ENCODE data around the gene KCNIP3. TPM values are rescaled to one million over a fixed set of nuclear protein-coding genes. Genes with fewer than 3 reads are reported as not detected.

The KCNIP3 gene
- total RNA-seq, 3 donors from 2014 or later, result not detected

- Mint-ChIP-seq H3K27me3 (ENCODE audit: low read depth) (peaks cover 7% of the 10 kb centered on the region), H3K36me3 (ENCODE audit: insufficient read depth) (no peaks in the 10 kb centered on the region), H3K4me1 (ENCODE audit: low read depth) (no peaks in the 10 kb centered on the region), H3K9me3 (no peaks in the 10 kb centered on the region), H3K4me3 (no peak overlapping the region)
- ATAC-seq, result no peak
- DNase-seq, result no peak
Measured at GRCh38 chr2:95297639-95298395, 670 bp downstream of the KCNIP3 start.

DNA sequence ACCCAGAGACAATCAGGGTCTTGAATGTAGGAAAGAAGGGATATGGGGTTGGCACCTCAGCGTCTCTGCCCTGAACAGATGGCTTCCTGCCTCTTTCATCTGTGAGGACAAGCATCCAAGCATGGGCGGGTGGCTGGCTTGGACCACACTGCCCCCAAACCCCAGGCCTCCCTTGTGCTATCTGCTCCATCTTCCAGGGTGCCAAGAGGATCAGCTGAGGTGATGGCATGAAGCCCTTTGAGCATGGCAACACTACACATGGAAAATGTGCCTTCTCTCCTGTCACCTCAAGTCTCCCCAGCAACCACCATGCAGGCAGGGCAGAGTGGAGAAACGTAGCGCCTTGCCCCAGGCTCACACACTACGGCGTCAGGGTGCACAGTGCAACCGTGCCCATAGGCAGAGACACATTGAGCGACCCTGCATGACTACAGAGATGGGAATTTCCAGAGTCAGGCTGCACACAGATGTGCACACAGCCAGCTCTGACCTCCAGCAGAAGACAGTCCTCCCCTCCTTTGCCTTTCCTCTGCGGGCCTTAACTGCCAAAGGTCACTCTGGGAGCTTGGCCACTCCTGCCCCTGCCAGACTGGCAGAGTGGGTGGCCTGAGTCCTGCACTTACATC, 1.5 kb downstream of the KCNIP3 start:
- Mint-ChIP-seq H3K4me3 (no peak overlapping the region), H3K9me3 (no peaks in the 10 kb centered on the region)
- ATAC-seq, result no peak

DNA sequence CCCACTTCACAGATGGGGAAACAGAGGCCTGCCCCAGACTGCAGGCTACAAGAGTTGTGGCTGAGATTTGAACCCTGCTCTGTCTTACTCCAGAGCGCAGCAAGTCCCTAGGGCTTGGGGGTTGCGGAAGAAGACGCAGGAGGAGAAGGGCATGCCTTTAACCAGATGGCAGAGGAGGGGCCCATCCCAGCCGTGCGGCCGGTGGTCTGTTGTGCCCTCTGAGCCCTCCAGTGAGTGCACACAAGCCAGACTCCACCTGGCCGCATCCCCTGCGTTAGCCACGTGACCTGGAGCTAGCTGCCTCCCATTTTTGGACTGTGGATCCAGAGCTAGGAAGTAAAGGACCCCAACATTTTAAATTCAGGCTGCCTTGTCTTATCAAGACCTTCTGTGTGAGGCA, 2.8 kb downstream of the KCNIP3 start:
- ATAC-seq, result no peak
- no peak overlapping the region for H3K4me3 Mint-ChIP-seq
- DNase-seq, result no peak
- no peaks in the 10 kb centered on the region for H3K9me3 Mint-ChIP-seq
- no peaks in the 10 kb centered on the region for H3K36me3 Mint-ChIP-seq (ENCODE audit: insufficient read depth)
- H3K27me3 Mint-ChIP-seq (ENCODE audit: low read depth), result peaks cover 7% of the 10 kb centered on the region
- H3K4me1 Mint-ChIP-seq (ENCODE audit: low read depth), result no peaks in the 10 kb centered on the region

More for the DNA sequence above, 1.5 kb downstream of the KCNIP3 start:
- Mint-ChIP-seq H3K27me3 (ENCODE audit: low read depth) (peaks cover 7% of the 10 kb centered on the region), H3K36me3 (ENCODE audit: insufficient read depth) (no peaks in the 10 kb centered on the region), H3K4me1 (ENCODE audit: low read depth) (no peaks in the 10 kb centered on the region)
- DNase-seq, result no peak

DNA sequence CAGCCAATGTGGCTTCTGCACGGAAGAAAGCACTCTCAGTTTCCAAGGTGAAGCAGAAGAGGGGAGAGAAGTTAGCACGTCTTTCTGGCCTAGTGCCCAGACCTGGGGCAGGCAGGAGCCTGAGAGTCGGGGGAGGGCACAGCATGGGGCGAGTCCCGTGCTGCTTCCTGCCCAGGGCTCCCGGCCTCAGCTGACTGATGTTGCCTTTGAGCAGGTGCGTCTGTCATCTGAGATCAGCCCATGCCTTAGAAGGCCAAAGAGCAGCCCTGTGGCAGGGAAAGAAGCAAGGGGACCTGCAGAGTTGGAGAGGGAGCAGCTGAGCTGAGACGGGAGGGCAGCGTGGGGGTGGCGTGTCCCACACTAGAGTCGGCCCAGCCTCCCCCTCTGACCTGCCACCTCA, 3.3 kb downstream of the KCNIP3 start:
- ATAC-seq (no peak), DNase-seq (no peak)
- Mint-ChIP-seq H3K4me1 (ENCODE audit: low read depth) (no peaks in the 10 kb centered on the region), H3K36me3 (ENCODE audit: insufficient read depth) (no peaks in the 10 kb centered on the region), H3K4me3 (no peak overlapping the region), H3K27me3 (ENCODE audit: low read depth) (peaks cover 7% of the 10 kb centered on the region), H3K9me3 (no peaks in the 10 kb centered on the region)

DNA sequence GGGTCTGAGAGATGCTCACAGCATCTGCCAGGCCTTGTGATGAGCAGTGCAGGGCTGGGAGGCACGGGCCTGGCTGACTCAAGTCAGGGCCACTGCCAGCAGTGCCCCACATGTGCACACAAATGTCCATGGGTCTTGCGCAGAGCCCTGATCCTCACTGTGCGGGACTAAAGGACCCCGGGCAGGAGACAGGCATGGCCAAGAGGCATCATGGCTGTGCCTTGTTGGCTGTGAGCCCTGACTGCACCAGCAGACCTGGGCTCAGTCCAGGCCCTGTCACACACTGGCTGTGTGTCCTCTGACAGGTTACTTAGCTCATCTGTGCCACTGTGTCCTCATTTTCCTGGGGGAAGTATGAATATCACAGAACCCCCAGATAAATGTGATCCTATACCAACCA, 4.0 kb downstream of the KCNIP3 start:
- Mint-ChIP-seq H3K36me3 (ENCODE audit: insufficient read depth) (no peaks in the 10 kb centered on the region), H3K27me3 (ENCODE audit: low read depth) (peaks cover 6% of the 10 kb centered on the region), H3K4me3 (no peak overlapping the region), H3K9me3 (no peaks in the 10 kb centered on the region), H3K4me1 (ENCODE audit: low read depth) (no peaks in the 10 kb centered on the region)
- ATAC-seq, result no peak
- DNase-seq, result no peak

DNA sequence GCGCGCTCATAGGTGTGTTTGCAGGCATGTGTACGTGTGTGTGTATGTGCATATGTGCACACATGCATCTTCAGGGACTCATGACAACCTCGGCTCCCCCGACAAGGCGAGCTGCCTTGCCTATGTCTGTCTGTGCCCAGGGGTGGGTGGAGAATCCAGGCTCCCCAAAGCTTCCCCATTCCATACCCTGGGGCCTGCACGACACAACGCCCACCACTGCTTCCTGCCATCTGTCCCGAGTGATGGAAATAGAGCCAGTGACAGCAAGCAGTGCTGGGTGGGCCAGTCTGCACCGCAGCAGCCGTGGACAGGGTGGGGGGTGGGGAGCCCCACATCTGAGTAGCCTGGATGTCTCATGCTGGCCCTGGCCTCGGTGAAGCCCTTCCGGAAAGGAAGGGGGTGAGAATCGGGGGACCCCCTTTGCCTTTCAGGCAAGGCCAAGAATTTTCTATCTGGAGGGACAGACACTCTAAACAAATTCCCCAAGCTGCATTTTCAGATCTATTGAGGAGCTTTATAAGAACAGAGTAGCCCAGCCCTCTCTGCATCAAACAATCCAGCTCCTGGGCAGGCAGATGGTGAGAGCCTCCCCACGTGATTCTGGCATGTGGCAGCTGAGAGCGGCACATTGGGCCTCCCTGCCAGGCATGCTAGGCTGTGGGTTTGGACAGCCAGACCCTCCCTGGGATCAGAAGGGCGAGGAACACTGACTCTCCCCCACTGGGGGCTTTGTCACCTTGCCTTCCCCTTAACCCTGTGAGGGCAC, 4.9 kb downstream of the KCNIP3 start:
- no peaks in the 10 kb centered on the region for H3K36me3 Mint-ChIP-seq (ENCODE audit: insufficient read depth)
- H3K4me3 Mint-ChIP-seq, result no peak overlapping the region
- DNase-seq (no peak), ATAC-seq (no peak)
- H3K9me3 Mint-ChIP-seq, result no peaks in the 10 kb centered on the region
- peaks cover 3% of the 10 kb centered on the region for H3K27me3 Mint-ChIP-seq (ENCODE audit: low read depth)
- H3K4me1 Mint-ChIP-seq (ENCODE audit: low read depth), result no peaks in the 10 kb centered on the region

DNA sequence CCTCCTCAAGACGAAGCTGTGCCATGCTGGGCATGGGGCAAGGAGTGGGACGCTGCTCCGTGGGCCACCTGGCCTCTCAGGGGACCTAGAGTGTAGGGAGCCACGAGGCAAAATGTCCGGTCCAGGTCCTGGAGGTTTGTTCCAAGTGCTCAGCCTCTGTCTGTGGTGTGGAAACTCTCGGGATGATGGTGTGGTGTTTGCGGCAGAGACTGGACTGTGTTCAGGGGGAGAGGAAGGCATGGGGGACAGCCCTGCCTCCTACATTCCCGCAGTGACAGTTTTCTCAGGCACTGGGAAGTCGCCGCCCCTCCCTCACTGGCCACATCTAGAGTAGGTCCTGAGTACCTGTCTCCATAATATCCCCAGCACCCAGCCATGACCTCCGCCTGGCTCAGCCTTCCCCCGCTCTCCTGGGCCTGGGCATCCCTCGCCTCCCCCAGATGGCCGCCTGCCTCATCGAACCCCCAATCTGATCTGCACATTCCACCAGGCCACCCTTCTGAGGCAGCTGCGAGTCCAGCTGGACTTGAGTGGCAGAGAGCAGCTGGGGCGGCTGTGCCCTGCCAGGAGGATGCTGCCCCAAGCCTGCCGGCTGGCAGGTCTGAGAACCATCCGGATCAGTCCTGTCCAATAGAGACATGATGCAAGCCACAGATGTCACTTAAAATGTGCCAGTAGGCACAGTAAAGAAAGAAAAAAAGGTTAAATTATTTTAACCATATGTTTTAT, 6.2 kb downstream of the KCNIP3 start:
- H3K36me3 Mint-ChIP-seq (ENCODE audit: insufficient read depth), result no peaks in the 10 kb centered on the region
- H3K27me3 Mint-ChIP-seq (ENCODE audit: low read depth), result peaks cover 3% of the 10 kb centered on the region
- ATAC-seq (no peak), DNase-seq (no peak)
- H3K9me3 Mint-ChIP-seq, result no peaks in the 10 kb centered on the region
- H3K4me3 Mint-ChIP-seq, result no peak overlapping the region
- no peaks in the 10 kb centered on the region for H3K4me1 Mint-ChIP-seq (ENCODE audit: low read depth)

DNA sequence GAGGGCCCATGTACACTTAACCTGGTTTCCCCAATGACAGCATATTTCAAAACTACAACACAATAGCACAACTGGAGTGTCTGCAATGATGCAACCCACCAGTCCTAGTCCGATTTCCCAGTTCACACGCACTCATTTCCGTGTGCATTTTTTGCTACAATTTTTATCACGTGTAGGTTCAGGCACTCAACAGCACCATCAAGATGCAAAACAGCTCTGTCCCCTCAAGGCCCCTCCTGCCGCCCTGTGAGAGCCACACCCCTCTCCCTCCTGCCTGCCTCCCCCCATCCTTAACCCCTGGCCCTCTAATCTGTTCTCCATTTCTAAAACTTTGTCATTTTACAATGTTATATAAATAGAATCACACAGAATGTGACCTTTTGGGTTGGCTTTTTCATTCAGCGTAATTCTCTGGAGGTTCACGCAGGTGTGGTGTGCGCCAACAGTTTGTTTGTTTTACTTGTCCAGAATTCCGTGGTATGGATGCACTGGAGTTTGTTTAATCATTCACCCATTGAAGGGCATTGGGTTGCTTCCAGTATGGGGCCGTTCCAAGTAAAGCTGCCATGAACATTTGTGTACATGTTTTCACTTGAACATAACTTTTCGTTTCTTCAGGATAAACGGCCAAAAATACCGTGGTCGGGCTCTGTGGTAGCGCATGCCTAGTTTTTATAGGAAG, 8.4 kb downstream of the KCNIP3 start:
- H3K4me3 Mint-ChIP-seq, result no peak overlapping the region
- DNase-seq (no peak), ATAC-seq (no peak)
- H3K9me3 Mint-ChIP-seq, result no peaks in the 10 kb centered on the region
- no peaks in the 10 kb centered on the region for H3K27me3 Mint-ChIP-seq (ENCODE audit: low read depth)
- H3K36me3 Mint-ChIP-seq (ENCODE audit: insufficient read depth), result no peaks in the 10 kb centered on the region
- H3K4me1 Mint-ChIP-seq (ENCODE audit: low read depth), result no peaks in the 10 kb centered on the region

GRCh38 chr2:95306336-95306895, 9.3 kb downstream of the KCNIP3 start:
- Mint-ChIP-seq H3K9me3 (no peaks in the 10 kb centered on the region), H3K36me3 (ENCODE audit: insufficient read depth) (no peaks in the 10 kb centered on the region), H3K4me1 (ENCODE audit: low read depth) (no peaks in the 10 kb centered on the region), H3K27me3 (ENCODE audit: low read depth) (no peaks in the 10 kb centered on the region), H3K4me3 (no peak overlapping the region)
- ATAC-seq, result no peak
- DNase-seq, result no peak

GRCh38 chr2:95307036-95307435, 9.9 kb downstream of the KCNIP3 start:
- H3K36me3 Mint-ChIP-seq (ENCODE audit: insufficient read depth), result no peaks in the 10 kb centered on the region
- no peaks in the 10 kb centered on the region for H3K4me1 Mint-ChIP-seq (ENCODE audit: low read depth)
- H3K27me3 Mint-ChIP-seq (ENCODE audit: low read depth), result no peaks in the 10 kb centered on the region
- H3K4me3 Mint-ChIP-seq, result no peak overlapping the region
- ATAC-seq (no peak), DNase-seq (no peak)
- no peaks in the 10 kb centered on the region for H3K9me3 Mint-ChIP-seq

DNA sequence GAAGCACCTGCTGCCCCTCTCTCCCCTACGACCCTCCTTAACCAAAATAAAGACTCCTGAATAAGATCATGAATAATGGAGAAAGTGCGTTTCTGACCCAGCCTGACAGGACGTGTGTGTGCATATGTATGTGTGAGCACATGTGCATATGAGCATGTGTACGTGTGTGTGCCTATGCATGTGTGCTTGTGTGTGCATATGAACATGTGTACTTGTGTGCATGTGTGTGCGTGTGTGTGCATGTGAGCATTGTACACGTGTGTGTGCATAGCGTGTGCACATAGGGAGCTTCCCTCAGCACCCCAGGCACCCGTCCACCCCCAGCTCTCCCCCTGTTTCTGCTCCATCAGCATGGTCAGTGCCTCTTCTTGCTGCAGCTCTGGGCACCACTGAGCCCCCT, 10.7 kb downstream of the KCNIP3 start:
- H3K27me3 Mint-ChIP-seq (ENCODE audit: low read depth), result no peaks in the 10 kb centered on the region
- no peak for ATAC-seq
- no peaks in the 10 kb centered on the region for H3K36me3 Mint-ChIP-seq (ENCODE audit: insufficient read depth)

GRCh38 chr2:95308426-95308990, 11.4 kb downstream of the KCNIP3 start:
- no peaks in the 10 kb centered on the region for H3K27me3 Mint-ChIP-seq (ENCODE audit: low read depth)
- H3K4me1 Mint-ChIP-seq (ENCODE audit: low read depth), result no peaks in the 10 kb centered on the region
- H3K36me3 Mint-ChIP-seq (ENCODE audit: insufficient read depth), result no peaks in the 10 kb centered on the region
- DNase-seq (no peak), ATAC-seq (no peak)
- H3K4me3 Mint-ChIP-seq, result no peak overlapping the region
- no peaks in the 10 kb centered on the region for H3K9me3 Mint-ChIP-seq

More for the DNA sequence above, 10.7 kb downstream of the KCNIP3 start:
- Mint-ChIP-seq H3K9me3 (no peaks in the 10 kb centered on the region), H3K4me3 (no peak overlapping the region), H3K4me1 (ENCODE audit: low read depth) (no peaks in the 10 kb centered on the region)
- DNase-seq, result no peak

GRCh38 chr2:95309599-95309998, 12.5 kb downstream of the KCNIP3 start:
- Mint-ChIP-seq H3K36me3 (ENCODE audit: insufficient read depth) (no peaks in the 10 kb centered on the region), H3K9me3 (no peaks in the 10 kb centered on the region), H3K4me3 (no peak overlapping the region), H3K27me3 (ENCODE audit: low read depth) (peaks cover 3% of the 10 kb centered on the region), H3K4me1 (ENCODE audit: low read depth) (no peaks in the 10 kb centered on the region)
- no peak for ATAC-seq
- DNase-seq, result no peak
